Stimulated activated CD8-positive, alpha-beta memory T cell treated with anti-CD3 and anti-CD28 coated beads, Interleukin-7, amount 100 ng/mL, for 24 hours (primary cell): Measurements from ENCODE around the gene DMBT1.
"Not testable (repeated sequence)": the region's sequence is repeated elsewhere in the genome, so short reads cannot be mapped to it uniquely, and the experiment has no call there.

Experiments used
- DNase-seq: peaks from one replicate; pipeline ENCODE4 v3.0.0-alpha.2; 2020; ENCODE audit warnings: low read depth

DMBT1 gene

GRCh38 chr10:122549636-122550035 is 10.9 kb upstream of the DMBT1 start:
- no peak for DNase-seq

GRCh38 chr10:122550427-122550826 is 10.1 kb upstream of the DMBT1 start:
- no peak for DNase-seq

- DNase-seq: no peak
Measured at GRCh38 chr10:122550983-122551382, 9.6 kb upstream of the DMBT1 start.

- DNase-seq: no peak
Measured at GRCh38 chr10:122551450-122551849, 9.1 kb upstream of the DMBT1 start.

- DNase-seq: no peak
Measured at GRCh38 chr10:122553341-122553740, 7.2 kb upstream of the DMBT1 start.

GRCh38 chr10:122554131-122555036 is 6.2 kb upstream of the DMBT1 start:
- DNase-seq: no peak

GRCh38 chr10:122555442-122555841 is 5.1 kb upstream of the DMBT1 start:
- no peak for DNase-seq

- no peak for DNase-seq
Measured at GRCh38 chr10:122557516-122557915, 3.0 kb upstream of the DMBT1 start.

- no peak for DNase-seq
Measured at GRCh38 chr10:122558452-122558851, 2.1 kb upstream of the DMBT1 start.

GRCh38 chr10:122559228-122559627 is 1.3 kb upstream of the DMBT1 start:
- DNase-seq: no peak

GRCh38 chr10:122561212-122561611 is 658 bp downstream of the DMBT1 start:
- DNase-seq: no peak

- no peak for DNase-seq
Measured at GRCh38 chr10:122561792-122562191, 1.2 kb downstream of the DMBT1 start.

GRCh38 chr10:122564980-122565379 is 4.4 kb downstream of the DMBT1 start:
- no peak for DNase-seq

GRCh38 chr10:122565766-122566206 is 5.2 kb downstream of the DMBT1 start:
- DNase-seq: peak; percentile 58

GRCh38 chr10:122566632-122567031 is 6.1 kb downstream of the DMBT1 start:
- DNase-seq: no peak

- DNase-seq: no peak
Measured at GRCh38 chr10:122567056-122567660, 6.6 kb downstream of the DMBT1 start.

GRCh38 chr10:122568551-122568950 is 8.0 kb downstream of the DMBT1 start:
- DNase-seq: no peak

- DNase-seq: no peak
Measured at GRCh38 chr10:122570920-122571319, 10.4 kb downstream of the DMBT1 start.

GRCh38 chr10:122571892-122572291 is 11.3 kb downstream of the DMBT1 start:
- DNase-seq: no peak

GRCh38 chr10:122575776-122576175 is 15.2 kb downstream of the DMBT1 start:
- DNase-seq: no peak

GRCh38 chr10:122576291-122576690 is 15.7 kb downstream of the DMBT1 start:
- no peak for DNase-seq

GRCh38 chr10:122577311-122577885 is 16.8 kb downstream of the DMBT1 start:
- no peak for DNase-seq

GRCh38 chr10:122586070-122586469 is 25.5 kb downstream of the DMBT1 start:
- DNase-seq: not testable (repeated sequence)
